Transverse colon (tissue), 4 donors: Measurements from ENCODE around the gene CRYBG2. TPM values are rescaled to one million over a fixed set of nuclear protein-coding genes. Genes with fewer than 3 reads are reported as not detected.

Experiments used
- DNase-seq: peaks from one replicate; pipeline ENCODE4 v3.0.0-alpha.2; 2019
- H3K27ac ChIP-seq, 4 donors: fragments of 200-600 bp; sonication (generic); 2 replicates each; pipeline ENCODE4 v1.5.1; 2016 to 2018; ENCODE audit warnings: inconsistent platforms in 4 of 4
- H3K27me3 ChIP-seq: fragments of 200-600 bp; sonication (generic); 2 replicates; pipeline ENCODE4 v1.5.1; 2017; ENCODE audit warnings: inconsistent platforms
- H3K36me3 ChIP-seq, 4 donors: fragments of 200-600 bp; sonication (generic); 2 replicates each; pipeline ENCODE4 v1.5.1; 2017 to 2019; ENCODE audit warnings: inconsistent platforms in 4 of 4
- H3K4me1 ChIP-seq, 4 donors: fragments of 200-600 bp; sonication (generic); 2 replicates each; pipeline ENCODE4 v1.5.1; 2017 to 2020; ENCODE audit warnings: inconsistent platforms in 4 of 4
- H3K4me3 ChIP-seq, 4 donors: fragments of 200-600 bp; sonication (generic); 1 replicate in 1 of 4; 2 replicates in 3 of 4; pipeline versions ENCODE4 v1.5.1 to v1.6.1; 2017 to 2019; ENCODE audit warnings: inconsistent platforms in 4 of 4
- H3K9me3 ChIP-seq, 2 donors: fragments of 200-600 bp; sonication (generic); 2 replicates each; pipeline ENCODE4 v1.5.1; 2017 to 2019; ENCODE audit warnings: inconsistent platforms in 2 of 2
- EP300 ChIP-seq: sonication (generic); formaldehyde crosslinking; IDR thresholded peaks from one replicate; pipeline ENCODE4 v1.6.1; 2017; ENCODE audit warnings: antibody characterized with exemption, low read depth
- POLR2A ChIP-seq: fragments of 450-650 bp; IDR thresholded peaks from one replicate; pipeline ENCODE4 v1.6.1; 2016; ENCODE audit warnings: antibody characterized with exemption, mild to moderate bottlenecking, moderate library complexity
- POLR2AphosphoS5 ChIP-seq, 3 donors: sonication (generic); formaldehyde crosslinking; IDR thresholded peaks; one replicate each; pipeline ENCODE4 v1.6.1; 2016; ENCODE audit warnings: antibody characterized with exemption in 3 of 3
- WGBS, 2 donors: methylation state at CpG; one replicate each; pipeline ENCODE4 v1.1.5; 2018; ENCODE audit warnings: low coverage in 1 of 2; 5-methylcytosine and 5-hydroxymethylcytosine counted together
- in situ Hi-C, 4 donors: fragments of 200-750 bp; cut with MboI; loops; one replicate each; pipeline versions ENCODE4 v1.15.0 to v1.15.1; 2017; ENCODE audit warnings: low sequenced_read_pairs in 3 of 4, low pct_ligation_motif_present in 1 of 4, low pct_unique_long_range_greater_than_20kb in 1 of 4
- intact Hi-C: fragments of 100-400 bp; cut with DNase I; formaldehyde crosslinking; loops from one replicate; pipeline ENCODE4 v1.15.1; 2023; ENCODE audit warnings: low total_unique reads
- total RNA-seq, 4 donors: library from RNA; depleted of rRNA; stranded (reverse); fragments of >200 nt; gene quantifications; one replicate each; pipeline ENCODE4 v1.1.0, GENCODE V29; 2016
- TF ChIP-seq, protein P1 (sequence below), 5 experiments: fragments of 200-600 bp in 3 of 5; fragments of 450-650 bp in 2 of 5; sonication (generic) in 3 of 5; IDR thresholded peaks; 1 replicate in 2 of 5; 2 replicates in 3 of 5; pipeline ENCODE4 v1.5.1; 2016 to 2017; ENCODE audit warnings: antibody characterized with exemption in 5 of 5, inconsistent platforms in 3 of 5, mild to moderate bottlenecking in 2 of 5, moderate library complexity in 1 of 5

The CRYBG2 gene
- total RNA-seq, 4 donors from 2014 or later = 2.8 to 41.9 (median 22.3) TPM

- H3K36me3 ChIP-seq = no peaks in the 10 kb centered on the region
- H3K27ac ChIP-seq = peak overlapping the region; percentile 65 to 98 (median 86)
- H3K4me1 ChIP-seq = peaks cover 10 to 66% (median 34%) of the 10 kb centered on the region in 4 donors
- H3K4me3 ChIP-seq = no peak overlapping the region
- no peaks in the 10 kb centered on the region for H3K9me3 ChIP-seq
- WGBS, 2 donors = 68 to 83% methylated on average over 5 to 8 of the region's 8 CpGs
- DNase-seq = peak; percentile 70
- intact Hi-C loops = no loop called here
- H3K27me3 ChIP-seq = no peaks in the 10 kb centered on the region
- in situ Hi-C loops = no loop called here
- TF ChIP-seq, protein P1, sequence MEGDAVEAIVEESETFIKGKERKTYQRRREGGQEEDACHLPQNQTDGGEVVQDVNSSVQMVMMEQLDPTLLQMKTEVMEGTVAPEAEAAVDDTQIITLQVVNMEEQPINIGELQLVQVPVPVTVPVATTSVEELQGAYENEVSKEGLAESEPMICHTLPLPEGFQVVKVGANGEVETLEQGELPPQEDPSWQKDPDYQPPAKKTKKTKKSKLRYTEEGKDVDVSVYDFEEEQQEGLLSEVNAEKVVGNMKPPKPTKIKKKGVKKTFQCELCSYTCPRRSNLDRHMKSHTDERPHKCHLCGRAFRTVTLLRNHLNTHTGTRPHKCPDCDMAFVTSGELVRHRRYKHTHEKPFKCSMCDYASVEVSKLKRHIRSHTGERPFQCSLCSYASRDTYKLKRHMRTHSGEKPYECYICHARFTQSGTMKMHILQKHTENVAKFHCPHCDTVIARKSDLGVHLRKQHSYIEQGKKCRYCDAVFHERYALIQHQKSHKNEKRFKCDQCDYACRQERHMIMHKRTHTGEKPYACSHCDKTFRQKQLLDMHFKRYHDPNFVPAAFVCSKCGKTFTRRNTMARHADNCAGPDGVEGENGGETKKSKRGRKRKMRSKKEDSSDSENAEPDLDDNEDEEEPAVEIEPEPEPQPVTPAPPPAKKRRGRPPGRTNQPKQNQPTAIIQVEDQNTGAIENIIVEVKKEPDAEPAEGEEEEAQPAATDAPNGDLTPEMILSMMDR (IDR thresholded peaks at IDR 0.05) = no peak
- peak in 1 of 3 donors; percentile 11 for TF ChIP-seq POLR2AphosphoS5 (IDR thresholded peaks at IDR 0.05)
These were observed 66.8 kb downstream of the CRYBG2 start for GRCh38 chr1:26287033-26287711.

DNA sequence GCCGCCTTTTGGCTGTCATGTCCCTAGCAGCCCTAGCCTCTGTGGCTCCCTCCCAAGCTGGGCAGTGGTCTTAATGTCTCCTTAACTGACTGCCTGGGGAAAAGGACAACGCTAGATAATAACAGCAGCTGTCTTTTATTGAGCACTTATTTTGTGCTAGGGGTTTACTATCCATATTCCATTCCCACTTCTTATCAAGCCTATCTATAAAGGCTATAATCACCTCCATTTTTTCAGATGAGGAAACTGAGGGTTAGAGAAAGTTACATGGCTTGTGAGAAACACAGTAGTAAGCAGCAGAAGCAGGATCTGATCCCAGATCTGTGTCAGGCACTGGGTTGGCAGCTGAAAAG is 67.9 kb downstream of the CRYBG2 start:
- no peaks in the 10 kb centered on the region for H3K36me3 ChIP-seq
- WGBS, 2 donors = 90% methylated on average over 2 of the region's 2 CpGs; no CpG with 5 or more reads in 1 of the 2 donors
- no peaks in the 10 kb centered on the region for H3K27me3 ChIP-seq
- no peak for DNase-seq
- intact Hi-C loops (no loop called here), in situ Hi-C loops (no loop called here)
- H3K27ac ChIP-seq = peak overlapping the region; percentile 65 to 98 (median 86)
- peaks cover 13 to 71% (median 43%) of the 10 kb centered on the region in 4 donors for H3K4me1 ChIP-seq
- H3K9me3 ChIP-seq = no peaks in the 10 kb centered on the region
- no peak for TF ChIP-seq EP300
- no peak for TF ChIP-seq POLR2AphosphoS5 (IDR thresholded peaks at IDR 0.05)
- TF ChIP-seq, protein P1 (IDR thresholded peaks at IDR 0.05) = no peak
- no peak for TF ChIP-seq POLR2A
- H3K4me3 ChIP-seq = no peak overlapping the region

- Histone ChIP-seq H3K4me3 (no peak overlapping the region), H3K27ac (peak overlapping the region; percentile 65 to 98 (median 86)), H3K27me3 (no peaks in the 10 kb centered on the region), H3K36me3 (no peaks in the 10 kb centered on the region), H3K4me1 (peaks cover 13 to 72% (median 47%) of the 10 kb centered on the region in 4 donors), H3K9me3 (no peaks in the 10 kb centered on the region)
- DNase-seq = peak; percentile 52
- WGBS, 2 donors = 76 to 93% methylated on average over 3 to 15 of the region's 19 CpGs
- in situ Hi-C loops (no loop called here), intact Hi-C loops (no loop called here)
- no peak for TF ChIP-seq POLR2AphosphoS5 (IDR thresholded peaks at IDR 0.05)
- TF ChIP-seq, protein P1 (IDR thresholded peaks at IDR 0.05) = peak in 3 of 5 experiments; percentile 18 to 34 (median 31)
These were observed 68.4 kb downstream of the CRYBG2 start for GRCh38 chr1:26285366-26286063.

- in situ Hi-C loops = no loop called here
- intact Hi-C loops = no loop called here
- H3K27ac ChIP-seq = peak overlapping the region; percentile 65 to 98 (median 86)
- no peaks in the 10 kb centered on the region for H3K36me3 ChIP-seq
- 36 to 60% methylated on average over 5 to 22 of the region's 22 CpGs for WGBS, 2 donors
- peaks cover 13 to 73% (median 45%) of the 10 kb centered on the region in 4 donors for H3K4me1 ChIP-seq
- TF ChIP-seq EP300 (no peak), POLR2AphosphoS5 (IDR thresholded peaks at IDR 0.05) (peak in 1 of 3 donors; percentile 29), POLR2A (peak; percentile 26)
- TF ChIP-seq, protein P1 (IDR thresholded peaks at IDR 0.05) = peak; percentile 72 to 85 (median 84)
- no peaks in the 10 kb centered on the region for H3K9me3 ChIP-seq
- DNase-seq = peak; percentile 82
- H3K27me3 ChIP-seq = no peaks in the 10 kb centered on the region
- H3K4me3 ChIP-seq = no peak overlapping the region
These were observed 69.2 kb downstream of the CRYBG2 start for GRCh38 chr1:26284597-26285347.
